ENCODE measurements around the gene TMEM43.

DNA sequence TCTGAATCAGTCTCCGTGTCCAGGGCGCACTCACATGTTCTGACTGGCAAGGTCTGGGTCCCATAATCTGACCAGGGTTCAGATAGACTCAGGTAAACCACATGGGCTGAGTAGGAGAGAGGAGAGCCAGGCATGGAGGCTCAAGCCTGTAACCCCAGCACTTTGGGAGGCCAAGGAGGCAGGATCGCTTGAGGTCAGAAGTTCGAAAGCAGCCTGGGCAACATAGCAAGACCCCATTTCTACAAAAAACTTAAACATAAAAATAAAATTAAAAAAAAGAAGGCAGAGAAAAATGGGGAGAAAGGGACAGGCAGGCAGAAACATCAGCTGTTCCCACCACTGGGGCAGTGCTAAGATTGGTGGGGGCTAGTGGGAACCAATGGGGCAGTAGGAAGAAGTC is 5.4 kb downstream of the TMEM43 start:
- TF ChIP-seq ZBTB1 (tag by site-specific recombination; IDR thresholded peaks at IDR 0.05): no peak
- TF ChIP-seq, protein P1, sequence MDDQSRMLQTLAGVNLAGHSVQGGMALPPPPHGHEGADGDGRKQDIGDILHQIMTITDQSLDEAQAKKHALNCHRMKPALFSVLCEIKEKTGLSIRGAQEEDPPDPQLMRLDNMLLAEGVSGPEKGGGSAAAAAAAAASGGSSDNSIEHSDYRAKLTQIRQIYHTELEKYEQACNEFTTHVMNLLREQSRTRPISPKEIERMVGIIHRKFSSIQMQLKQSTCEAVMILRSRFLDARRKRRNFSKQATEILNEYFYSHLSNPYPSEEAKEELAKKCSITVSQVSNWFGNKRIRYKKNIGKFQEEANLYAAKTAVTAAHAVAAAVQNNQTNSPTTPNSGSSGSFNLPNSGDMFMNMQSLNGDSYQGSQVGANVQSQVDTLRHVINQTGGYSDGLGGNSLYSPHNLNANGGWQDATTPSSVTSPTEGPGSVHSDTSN (CRISPR knock-in tag; IDR thresholded peaks at IDR 0.05): no peak
- TF ChIP-seq, protein P2, sequence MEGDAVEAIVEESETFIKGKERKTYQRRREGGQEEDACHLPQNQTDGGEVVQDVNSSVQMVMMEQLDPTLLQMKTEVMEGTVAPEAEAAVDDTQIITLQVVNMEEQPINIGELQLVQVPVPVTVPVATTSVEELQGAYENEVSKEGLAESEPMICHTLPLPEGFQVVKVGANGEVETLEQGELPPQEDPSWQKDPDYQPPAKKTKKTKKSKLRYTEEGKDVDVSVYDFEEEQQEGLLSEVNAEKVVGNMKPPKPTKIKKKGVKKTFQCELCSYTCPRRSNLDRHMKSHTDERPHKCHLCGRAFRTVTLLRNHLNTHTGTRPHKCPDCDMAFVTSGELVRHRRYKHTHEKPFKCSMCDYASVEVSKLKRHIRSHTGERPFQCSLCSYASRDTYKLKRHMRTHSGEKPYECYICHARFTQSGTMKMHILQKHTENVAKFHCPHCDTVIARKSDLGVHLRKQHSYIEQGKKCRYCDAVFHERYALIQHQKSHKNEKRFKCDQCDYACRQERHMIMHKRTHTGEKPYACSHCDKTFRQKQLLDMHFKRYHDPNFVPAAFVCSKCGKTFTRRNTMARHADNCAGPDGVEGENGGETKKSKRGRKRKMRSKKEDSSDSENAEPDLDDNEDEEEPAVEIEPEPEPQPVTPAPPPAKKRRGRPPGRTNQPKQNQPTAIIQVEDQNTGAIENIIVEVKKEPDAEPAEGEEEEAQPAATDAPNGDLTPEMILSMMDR (tag by site-specific recombination; IDR thresholded peaks at IDR 0.05): no peak
- no peak for TF ChIP-seq ZNF830 (tag by site-specific recombination; IDR thresholded peaks at IDR 0.05; ENCODE audit: low read depth)
